ENCODE results near the gene STAU1. TPM values are rescaled to one million over a fixed set of nuclear protein-coding genes. Genes with fewer than 3 reads are reported as not detected.
"Not testable (repeated sequence)": the region's sequence is repeated elsewhere in the genome, so short reads cannot be mapped to it uniquely, and the experiment has no call there.

Gene STAU1
- total RNA-seq, 2 donors from 2014 or later: 73.2 to 94.7 TPM

DNA sequence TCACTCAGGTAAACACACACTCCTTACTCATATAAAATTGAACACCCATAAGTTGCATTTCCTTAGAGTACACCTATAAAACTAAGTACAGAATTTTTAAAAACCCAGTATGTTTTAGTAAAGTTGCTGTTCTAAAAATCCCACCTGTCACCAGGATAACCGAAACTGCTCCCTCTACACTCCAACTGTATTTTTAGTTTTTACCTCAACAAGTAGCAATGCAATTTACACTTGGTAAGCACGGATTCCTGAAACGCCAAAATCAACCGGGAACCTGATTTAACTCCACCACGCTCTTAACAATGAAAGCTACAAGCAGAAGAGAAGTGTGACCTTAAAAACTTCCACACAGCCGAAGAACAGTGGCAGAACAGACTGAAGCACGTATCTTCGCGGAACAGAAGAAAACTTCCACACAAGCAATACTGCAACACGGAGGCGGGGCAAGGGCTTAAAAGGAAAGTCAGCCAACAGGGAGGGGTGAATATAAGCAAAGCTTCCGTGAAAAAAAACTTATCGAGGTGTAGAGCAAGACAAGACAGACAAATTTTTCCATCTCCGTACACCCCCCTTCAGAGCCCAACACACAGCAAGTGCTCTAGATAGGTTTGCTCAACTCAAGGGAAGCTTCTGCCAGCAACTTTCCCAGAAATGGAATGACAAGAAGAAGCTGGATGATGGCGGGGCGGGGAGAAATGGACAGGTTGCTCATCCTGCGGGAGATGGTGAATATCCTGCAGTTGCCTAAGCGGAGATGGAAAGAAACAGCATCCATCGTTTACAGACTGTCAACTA is 1.4 kb downstream of the STAU1 start:
- Histone ChIP-seq H3K4me3 (peak overlapping the region; percentile 90 to 92), H3K36me3 (no peaks in the 10 kb centered on the region), H3K27ac (peak overlapping the region; percentile 90 to 95), H3K27me3 (replicated peaks; ENCODE audit: insufficient read depth) (no peaks in the 10 kb centered on the region), H3K9me3 (no peaks in the 10 kb centered on the region), H3K4me1 (replicated peaks) (peaks cover 9% of the 10 kb centered on the region)
- intact Hi-C loops (cut with DNase I): no loop called here
- DNase-seq (ENCODE audit: low spot score): peak; percentile 58
- WGBS: under 1% methylated on average over 19 of the region's 19 CpGs
- TF ChIP-seq, protein P1, sequence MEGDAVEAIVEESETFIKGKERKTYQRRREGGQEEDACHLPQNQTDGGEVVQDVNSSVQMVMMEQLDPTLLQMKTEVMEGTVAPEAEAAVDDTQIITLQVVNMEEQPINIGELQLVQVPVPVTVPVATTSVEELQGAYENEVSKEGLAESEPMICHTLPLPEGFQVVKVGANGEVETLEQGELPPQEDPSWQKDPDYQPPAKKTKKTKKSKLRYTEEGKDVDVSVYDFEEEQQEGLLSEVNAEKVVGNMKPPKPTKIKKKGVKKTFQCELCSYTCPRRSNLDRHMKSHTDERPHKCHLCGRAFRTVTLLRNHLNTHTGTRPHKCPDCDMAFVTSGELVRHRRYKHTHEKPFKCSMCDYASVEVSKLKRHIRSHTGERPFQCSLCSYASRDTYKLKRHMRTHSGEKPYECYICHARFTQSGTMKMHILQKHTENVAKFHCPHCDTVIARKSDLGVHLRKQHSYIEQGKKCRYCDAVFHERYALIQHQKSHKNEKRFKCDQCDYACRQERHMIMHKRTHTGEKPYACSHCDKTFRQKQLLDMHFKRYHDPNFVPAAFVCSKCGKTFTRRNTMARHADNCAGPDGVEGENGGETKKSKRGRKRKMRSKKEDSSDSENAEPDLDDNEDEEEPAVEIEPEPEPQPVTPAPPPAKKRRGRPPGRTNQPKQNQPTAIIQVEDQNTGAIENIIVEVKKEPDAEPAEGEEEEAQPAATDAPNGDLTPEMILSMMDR (IDR thresholded peaks at IDR 0.05): no peak
- TF ChIP-seq POLR2AphosphoS5 (IDR thresholded peaks at IDR 0.05): peak; percentile 50
- peak; percentile 50 for TF ChIP-seq POLR2A (IDR thresholded peaks at IDR 0.05)

DNA sequence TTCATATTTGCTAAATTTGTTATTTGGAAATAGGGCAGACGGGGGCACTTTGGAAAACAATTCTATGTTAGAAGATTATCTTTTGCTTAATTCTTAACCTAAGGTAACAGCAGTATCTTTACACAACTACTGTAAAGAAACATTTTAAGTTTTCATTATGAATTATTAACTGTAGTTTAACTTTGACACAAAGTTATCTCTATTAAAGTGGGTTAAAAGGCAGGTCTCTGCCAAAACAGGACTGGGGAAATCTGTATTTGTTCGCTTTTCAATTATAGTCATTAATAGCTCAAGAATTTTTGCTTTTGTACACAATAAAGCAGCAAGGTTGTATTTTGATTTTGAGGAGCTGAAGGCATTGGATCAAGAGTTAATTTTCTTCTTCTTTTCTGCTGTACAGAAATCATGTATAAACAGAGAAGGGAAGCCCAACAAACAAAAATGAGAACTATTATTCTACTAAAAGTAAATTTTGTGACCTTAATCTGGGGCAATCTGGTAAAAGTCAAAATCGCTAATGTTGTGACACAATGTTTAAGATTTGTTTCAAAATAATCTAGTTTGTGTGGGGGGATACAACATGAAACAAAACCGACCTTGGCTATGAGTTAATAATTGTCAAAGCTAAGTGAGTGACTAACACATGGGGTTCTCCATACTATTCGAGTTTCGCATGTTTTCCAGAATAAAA is 2.9 kb downstream of the STAU1 start:
- Histone ChIP-seq H3K4me3 (no peak overlapping the region), H3K27me3 (replicated peaks; ENCODE audit: insufficient read depth) (no peaks in the 10 kb centered on the region), H3K4me1 (replicated peaks) (peaks cover 10% of the 10 kb centered on the region), H3K27ac (no peak overlapping the region), H3K36me3 (no peaks in the 10 kb centered on the region), H3K9me3 (no peaks in the 10 kb centered on the region)
- 65% methylated on average over 6 of the region's 6 CpGs for WGBS
- TF ChIP-seq POLR2A (IDR thresholded peaks at IDR 0.05) (no peak), POLR2AphosphoS5 (IDR thresholded peaks at IDR 0.05) (no peak)
- TF ChIP-seq, protein P1 (IDR thresholded peaks at IDR 0.05): no peak
- intact Hi-C loops (cut with DNase I): no loop called here
- DNase-seq (ENCODE audit: low spot score): no peak

DNA sequence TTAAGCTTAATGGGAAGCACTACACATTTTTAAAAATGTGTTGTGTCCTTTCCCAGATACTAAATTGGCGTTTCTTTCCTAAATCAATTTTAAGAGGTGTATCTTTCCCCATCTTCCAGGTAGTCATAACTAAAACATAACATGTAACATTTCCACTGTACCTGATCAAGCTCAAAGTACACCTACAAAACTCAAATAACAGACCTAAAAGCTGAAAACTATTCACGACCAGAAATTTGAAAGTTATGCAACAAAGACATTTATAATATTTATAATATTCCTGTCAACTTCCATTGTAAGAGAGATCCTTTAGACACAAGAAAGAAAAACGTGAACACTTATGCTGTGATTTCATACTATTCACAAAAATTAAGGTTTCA is 3.5 kb downstream of the STAU1 start:
- no peak for DNase-seq (ENCODE audit: low spot score)
- WGBS: 58% methylated on average over 3 of the region's 3 CpGs
- no peaks in the 10 kb centered on the region for H3K9me3 ChIP-seq
- H3K4me3 ChIP-seq: no peak overlapping the region
- intact Hi-C loops (cut with DNase I): no loop called here
- peaks cover 10% of the 10 kb centered on the region for H3K4me1 ChIP-seq (replicated peaks)
- TF ChIP-seq POLR2A (IDR thresholded peaks at IDR 0.05) (no peak), POLR2AphosphoS5 (IDR thresholded peaks at IDR 0.05) (no peak)
- TF ChIP-seq, protein P1 (IDR thresholded peaks at IDR 0.05): no peak
- no peak overlapping the region for H3K27ac ChIP-seq
- no peaks in the 10 kb centered on the region for H3K36me3 ChIP-seq
- H3K27me3 ChIP-seq (replicated peaks; ENCODE audit: insufficient read depth): no peaks in the 10 kb centered on the region

DNA sequence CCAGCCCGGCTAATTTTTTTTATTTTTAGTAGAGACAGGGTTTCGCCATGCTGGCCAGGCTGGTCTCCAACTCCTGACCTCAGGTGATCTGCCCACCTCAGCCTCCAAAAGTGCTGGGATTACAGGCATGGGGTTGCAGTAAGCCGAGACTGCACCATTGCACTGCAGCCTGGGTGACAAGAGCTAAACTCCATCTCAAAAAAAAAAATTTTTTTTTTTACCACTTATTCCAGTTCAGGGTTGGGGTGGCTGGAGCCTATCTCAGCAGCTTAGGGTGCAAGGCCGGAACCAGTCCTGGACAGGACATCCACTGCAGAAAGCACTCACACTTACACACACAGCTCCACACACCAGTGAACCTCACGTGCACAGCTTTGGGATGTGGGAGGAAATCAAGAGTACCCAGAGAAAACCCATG is 4.0 kb downstream of the STAU1 start:
- DNase-seq (ENCODE audit: low spot score); H3K27ac ChIP-seq; H3K27me3 ChIP-seq (replicated peaks; ENCODE audit: insufficient read depth); intact Hi-C loops (cut with DNase I); H3K9me3 ChIP-seq; H3K36me3 ChIP-seq; H3K4me3 ChIP-seq: not testable (repeated sequence)
- 86% methylated on average over 5 of the region's 5 CpGs for WGBS
- peaks cover 10% of the 10 kb centered on the region for H3K4me1 ChIP-seq (replicated peaks)

DNA sequence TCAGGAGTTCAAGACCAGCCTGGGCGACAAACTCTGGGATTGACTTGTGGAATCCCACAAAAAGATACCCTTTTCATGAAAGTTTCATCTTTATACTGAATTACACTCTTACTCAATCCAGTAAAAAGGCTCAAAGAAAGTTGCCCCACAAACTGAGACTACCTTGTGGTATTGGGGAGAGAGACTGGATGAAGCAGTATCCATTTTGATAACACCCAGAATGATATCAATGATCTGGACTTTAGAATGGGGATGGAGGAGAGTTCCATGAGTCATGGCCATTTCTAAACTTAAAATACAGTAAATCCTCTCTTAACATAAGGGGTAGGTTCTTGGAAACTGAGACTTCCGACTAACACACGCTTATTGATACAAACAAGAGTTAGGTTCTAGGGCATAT is 4.7 kb downstream of the STAU1 start:
- 100% methylated on average over 3 of the region's 3 CpGs for WGBS

More for the DNA sequence above, 4.7 kb downstream of the STAU1 start:
- no peaks in the 10 kb centered on the region for H3K36me3 ChIP-seq
- H3K9me3 ChIP-seq: no peaks in the 10 kb centered on the region
- H3K27ac ChIP-seq: no peak overlapping the region
- no peak for TF ChIP-seq POLR2AphosphoS5 (IDR thresholded peaks at IDR 0.05)
- TF ChIP-seq POLR2A (IDR thresholded peaks at IDR 0.05): no peak
- TF ChIP-seq, protein P1 (IDR thresholded peaks at IDR 0.05): no peak
- intact Hi-C loops (cut with DNase I): no loop called here
- H3K27me3 ChIP-seq (replicated peaks; ENCODE audit: insufficient read depth): no peaks in the 10 kb centered on the region
- DNase-seq (ENCODE audit: low spot score): no peak
- peaks cover 10% of the 10 kb centered on the region for H3K4me1 ChIP-seq (replicated peaks)
- no peak overlapping the region for H3K4me3 ChIP-seq

Measured in prostate gland (tissue), 2 donors.